HG02623 (cell line): ENCODE measurements around the gene ACIN1.

Source experiments
- ATAC-seq: cut with Tn5 transposase; IDR thresholded peaks from one replicate; pipeline ENCODE4 v1.9.1; 2021; ENCODE audit warnings: moderate library complexity; ENCODE audit not compliant: unreplicated experiment

Gene ACIN1

GRCh38 chr14:23062002-23062401, 32.9 kb downstream of the ACIN1 start:
- no peak for ATAC-seq

- no peak for ATAC-seq
Observed at GRCh38 chr14:23060536-23061260, 34.2 kb downstream of the ACIN1 start.

- no peak for ATAC-seq
Observed at GRCh38 chr14:23058654-23059504, 36.1 kb downstream of the ACIN1 start.

- ATAC-seq, result peak; percentile 55
Observed at GRCh38 chr14:23057757-23058653, 36.9 kb downstream of the ACIN1 start.

DNA sequence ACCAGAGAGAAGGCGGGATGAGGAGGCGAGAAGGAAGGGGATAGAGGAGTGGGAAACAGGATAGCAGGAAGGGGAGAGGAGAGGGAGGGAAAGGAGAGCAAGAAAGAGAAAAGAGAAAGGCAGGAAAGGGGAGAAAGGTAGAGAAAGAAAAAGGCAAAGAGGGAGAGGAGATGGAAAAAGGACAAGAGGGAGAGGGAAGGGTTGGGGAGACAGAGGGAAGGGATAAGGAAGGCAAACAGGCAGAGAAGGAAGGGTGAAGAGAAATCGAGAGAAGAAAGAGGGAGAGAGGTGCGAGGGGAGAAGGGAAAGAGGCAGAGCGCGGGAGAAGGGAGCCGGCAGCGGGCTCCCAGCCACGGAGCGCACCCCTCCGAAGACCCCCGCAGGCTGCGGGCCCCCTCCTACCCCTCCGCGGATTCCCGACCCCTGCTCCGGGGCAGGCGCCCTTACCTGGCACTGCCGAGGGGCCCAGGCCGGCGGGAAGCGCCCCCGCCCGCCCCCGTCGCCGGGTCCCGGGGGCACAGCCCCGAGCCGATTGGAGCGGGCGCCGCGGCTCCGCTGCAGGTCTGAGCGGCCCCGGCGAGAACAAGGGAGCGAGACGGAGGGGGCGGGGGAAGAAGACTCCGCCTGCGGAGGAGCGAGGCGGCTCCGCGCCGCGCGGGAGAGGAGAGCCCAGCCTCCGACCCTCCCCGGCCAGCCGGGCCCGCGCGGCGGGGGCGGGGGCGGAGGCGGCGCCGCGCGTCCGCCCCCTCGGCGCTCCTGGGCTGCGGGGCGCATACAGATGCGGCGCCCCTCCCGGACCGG, 37.8 kb downstream of the ACIN1 start, which contains the start of gene CDH24:
Gene CDH24, minus strand, starts transcription at position 565 of the 801 bp plus-strand sequence. CDS start 1,787 bp downstream, outside the sequence.
- ATAC-seq, result peak; percentile 47

GRCh38 chr14:23056145-23056955, 38.6 kb downstream of the ACIN1 start:
- ATAC-seq, result peak; percentile 49

DNA sequence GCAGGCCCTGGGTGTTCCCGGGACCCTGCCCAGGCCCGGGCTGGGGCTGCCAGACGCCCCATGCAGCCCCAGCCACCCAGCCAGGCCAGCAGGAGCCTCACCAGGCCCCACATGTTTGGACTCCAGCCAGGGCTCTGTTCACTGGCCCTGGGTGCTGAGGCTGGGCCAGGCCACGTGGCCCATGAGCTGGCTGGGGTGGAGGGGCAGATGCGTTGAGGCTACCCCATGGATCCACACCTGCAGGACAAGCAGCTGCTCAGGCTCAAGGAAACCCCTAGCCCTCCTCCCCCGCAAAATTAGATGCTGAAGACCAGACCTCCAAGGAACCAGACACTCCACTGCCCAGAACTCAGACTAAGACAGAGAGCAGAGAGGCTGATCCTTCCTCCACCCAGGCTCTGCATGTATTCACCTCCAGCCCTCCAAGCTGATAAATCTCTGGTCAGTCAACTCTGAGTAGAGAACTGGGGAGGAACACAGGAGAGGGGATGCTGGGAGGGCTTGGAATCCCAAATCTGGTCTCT, 39.3 kb downstream of the ACIN1 start:
- ATAC-seq, result no peak

- no peak for ATAC-seq
Observed at GRCh38 chr14:23055147-23055550, 39.8 kb downstream of the ACIN1 start.

- no peak for ATAC-seq
Observed at GRCh38 chr14:23054000-23054811, 40.7 kb downstream of the ACIN1 start.

DNA sequence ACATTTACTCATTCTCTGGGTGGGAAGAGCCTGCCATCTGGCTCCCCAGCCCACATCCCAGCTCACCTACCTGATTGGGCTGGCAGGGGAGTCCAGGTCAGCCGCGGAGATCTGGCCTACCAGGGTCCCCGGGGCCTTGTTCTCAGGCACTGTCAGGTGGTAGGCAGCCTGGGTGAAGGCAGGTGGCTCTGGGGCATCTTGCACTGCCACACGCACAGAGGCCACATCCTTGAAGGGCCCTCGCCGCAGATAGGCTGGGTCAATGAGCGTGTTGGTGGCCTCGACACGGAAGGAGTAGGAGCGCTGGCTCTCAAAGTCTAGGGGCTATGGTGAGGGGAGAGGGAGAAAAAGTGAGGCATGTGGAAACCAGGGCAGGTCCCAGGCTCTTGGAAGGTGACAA, 41.5 kb downstream of the ACIN1 start:
- no peak for ATAC-seq

DNA sequence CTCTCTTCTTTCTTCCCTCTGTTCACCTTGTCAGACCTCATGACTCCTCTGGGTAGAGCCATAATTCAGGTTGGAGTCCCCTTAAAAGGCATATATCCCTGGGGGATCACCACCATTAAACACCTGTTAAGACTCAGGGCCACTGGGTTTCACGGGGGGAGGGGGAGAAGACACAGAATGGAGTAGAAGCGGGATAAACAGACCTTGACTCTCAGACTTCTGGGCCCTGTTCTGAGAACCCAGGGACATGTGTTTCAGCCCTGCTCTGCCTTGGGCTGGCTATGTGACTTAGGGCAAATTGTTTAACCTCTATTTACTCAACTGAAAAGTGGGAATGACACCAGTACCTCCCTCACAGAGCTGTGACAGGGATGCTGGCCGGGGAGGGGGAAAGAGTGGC, 42.3 kb downstream of the ACIN1 start:
- ATAC-seq, result no peak

GRCh38 chr14:23052182-23052623, 42.7 kb downstream of the ACIN1 start:
- ATAC-seq, result no peak

DNA sequence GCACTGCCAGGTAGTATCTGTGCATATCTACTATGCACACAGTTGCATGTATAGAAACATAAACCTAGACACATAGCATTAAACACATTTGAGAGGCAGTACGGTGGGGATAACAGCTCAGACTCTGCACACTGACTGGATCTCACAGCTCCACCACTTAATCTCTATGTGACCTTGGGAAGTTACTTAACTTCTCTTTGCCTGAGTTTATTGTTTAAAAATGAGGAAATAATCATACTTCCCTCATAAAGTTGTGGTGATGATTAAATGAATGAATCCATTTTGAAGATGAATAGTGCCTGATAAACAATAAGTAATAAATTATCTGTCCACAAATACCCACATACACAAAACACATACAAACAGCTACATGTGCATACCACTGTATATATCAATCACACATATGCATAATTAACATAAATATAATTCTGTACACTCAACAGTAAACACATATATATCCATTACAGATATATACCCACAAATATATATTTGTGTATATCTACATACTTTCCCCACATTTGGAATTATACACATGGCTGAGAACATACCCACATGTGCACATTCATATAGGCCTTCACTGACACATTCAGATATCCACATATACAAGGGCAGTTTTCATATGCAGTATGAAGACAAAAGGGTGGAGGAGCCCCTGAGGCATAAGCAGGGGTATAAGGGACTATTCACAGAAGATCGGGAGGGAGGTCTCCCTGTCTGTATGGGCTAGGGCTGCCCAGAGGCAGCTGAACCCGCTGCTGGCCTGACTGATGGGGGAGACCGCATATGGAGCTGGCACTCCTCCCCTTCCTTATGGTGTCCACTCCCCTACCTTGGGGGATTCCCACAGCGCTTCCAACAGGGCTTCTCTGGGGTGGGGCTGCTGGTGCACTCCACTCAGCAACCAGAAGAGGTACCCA, 43.5 kb downstream of the ACIN1 start:
- no peak for ATAC-seq

- ATAC-seq, result no peak
Observed at GRCh38 chr14:23049011-23049410, 45.9 kb downstream of the ACIN1 start.

- ATAC-seq, result no peak
Observed at GRCh38 chr14:23047751-23048693, 46.9 kb downstream of the ACIN1 start.

- ATAC-seq, result no peak
Observed at GRCh38 chr14:23047034-23047634, 47.8 kb downstream of the ACIN1 start.
